A549 (cell line): ENCODE results near the gene CTNND2. TPM values are rescaled to one million over a fixed set of nuclear protein-coding genes. Genes with fewer than 3 reads are reported as not detected.

ENCODE experiments used
- ATAC-seq, 2 experiments: fragments of 200-7000 bp in 1 of 2; fragments of >200 bp in 1 of 2; cut with Nextera tagmentation in 1 of 2; cut with Tn5 transposase in 1 of 2; 3 replicates each; pipeline versions ENCODE4 v1.8.0 to v1.9.1; 2018 to 2020; ENCODE audit warnings: mild to moderate bottlenecking in 1 of 2, moderate library complexity in 1 of 2
- CTCF ChIA-PET: fragments of 300-600 bp; sonication (Branson Sonifier 250); formaldehyde crosslinking; extraction: SDS; loops from one replicate; lab custom pipeline; 2021; ENCODE audit warnings: antibody characterized with exemption, inconsistent platforms; lab: Yijun Ruan, JAX
- POLR2A ChIA-PET: fragments of 350-600 bp; formaldehyde crosslinking; extraction: SDS; loops from one replicate; lab custom pipeline; 2021; ENCODE audit warnings: antibody characterized with exemption, inconsistent platforms; lab: Yijun Ruan, JAX
- DNase-seq, 2 experiments: peaks; one replicate each; pipeline versions ENCODE4 v3.0.0 to v3.0.0-alpha.2; 2011 to 2016; ENCODE audit warnings: low read depth in 1 of 2, low spot score in 1 of 2
- FAIRE-seq: peaks from 2 replicates; lab custom pipeline; 2011; peaks lifted over from hg19 to GRCh38; lab: Jason Lieb, UNC
- H3K27ac ChIP-seq, 2 experiments: fragments of >200 bp; sonication (Bioruptor Twin); formaldehyde crosslinking; 3 replicates each; pipeline ENCODE4 v1.5.1; 2016 to 2017
- H3K4me1 ChIP-seq: fragments of >200 bp; sonication (Bioruptor Twin); formaldehyde crosslinking; 3 replicates; pipeline ENCODE4 v1.6.1; 2016
- H3K4me2 ChIP-seq: fragments of >200 bp; sonication (Bioruptor Twin); formaldehyde crosslinking; 3 replicates; pipeline ENCODE4 v1.6.1; 2016
- H3K4me3 ChIP-seq: fragments of >200 bp; sonication (Bioruptor Twin); formaldehyde crosslinking; 3 replicates; pipeline ENCODE4 v1.5.1; 2016
- H3K9me3 ChIP-seq: fragments of >200 bp; sonication (Bioruptor Twin); formaldehyde crosslinking; 3 replicates; pipeline ENCODE4 v1.6.1; 2016
- BHLHE40 ChIP-seq: IDR thresholded peaks from 2 replicates; pipeline ENCODE4 v1.6.1; 2012; ENCODE audit warnings: low read depth, low read length, inconsistent platforms
- CHD2 ChIP-seq: fragments of 150-350 bp; IDR thresholded peaks from 2 replicates; pipeline ENCODE4 v1.6.1; 2014; ENCODE audit warnings: low read length; ENCODE audit not compliant: partially characterized antibody
- EHF ChIP-seq: fragments of 250-450 bp; sonication (Bioruptor Pico); IDR thresholded peaks from 2 replicates; pipeline ENCODE4 v1.5.0; 2020; ENCODE audit warnings: mild to moderate bottlenecking
- EP300 ChIP-seq, 2 experiments: fragments of >200 bp; sonication (Bioruptor Twin); formaldehyde crosslinking; IDR thresholded peaks; 2 replicates in 1 of 2; 3 replicates in 1 of 2; pipeline ENCODE4 v1.6.1; 2016 to 2017
- ESRRA ChIP-seq: fragments of 150-350 bp; IDR thresholded peaks from 2 replicates; pipeline ENCODE4 v1.6.1; 2014; ENCODE audit warnings: mild to moderate bottlenecking, low read length, borderline replicate concordance
- FOXS1 ChIP-seq: fragments of 250-450 bp; sonication (Bioruptor Pico); IDR thresholded peaks from 2 replicates; pipeline ENCODE4 v1.5.0; 2020; ENCODE audit warnings: mild to moderate bottlenecking, moderate library complexity
- HOXB5 ChIP-seq: fragments of 250-450 bp; sonication (Bioruptor Pico); IDR thresholded peaks from 2 replicates; pipeline ENCODE4 v1.5.0; 2020; ENCODE audit warnings: mild to moderate bottlenecking, moderate library complexity
- KDM1A ChIP-seq: fragments of 200-600 bp; sonication (generic); IDR thresholded peaks from 2 replicates; pipeline ENCODE4 v1.6.1; 2016; ENCODE audit warnings: low read depth, mild to moderate bottlenecking
- KDM5A ChIP-seq: fragments of 200-600 bp; sonication (generic); IDR thresholded peaks from 2 replicates; pipeline ENCODE4 v1.6.1; 2016; ENCODE audit warnings: antibody characterized with exemption, mild to moderate bottlenecking
- MAFK ChIP-seq: fragments of 450-650 bp; IDR thresholded peaks from 2 replicates; pipeline ENCODE4 v1.6.1; 2014; ENCODE audit not compliant: partially characterized antibody
- MYC ChIP-seq: IDR thresholded peaks from 2 replicates; pipeline ENCODE4 v1.6.1; 2012; ENCODE audit warnings: mild to moderate bottlenecking, inconsistent platforms, low read length, improper control_type of control experiment, borderline replicate concordance
- NFE2L2 ChIP-seq: fragments of 150-350 bp; conservative IDR thresholded peaks from 2 replicates; pipeline ENCODE4 v1.6.1; 2014; ENCODE audit warnings: low read length
- RAD21 ChIP-seq, 2 experiments: fragments of >200 bp in 1 of 2; sonication (Bioruptor Twin) in 1 of 2; formaldehyde crosslinking in 1 of 2; IDR thresholded peaks in 1 of 2; conservative IDR thresholded peaks in 1 of 2; 2 replicates in 1 of 2; 3 replicates in 1 of 2; pipeline ENCODE4 v1.6.1; 2012 to 2018; ENCODE audit warnings: inconsistent platforms in 1 of 2
- RCOR1 ChIP-seq: fragments of 150-350 bp; IDR thresholded peaks from 2 replicates; pipeline ENCODE4 v1.6.1; 2014; ENCODE audit warnings: antibody characterized with exemption, low read length, low read depth
- RNF2 ChIP-seq: fragments of 200-600 bp; sonication (generic); IDR thresholded peaks from 2 replicates; pipeline ENCODE4 v1.6.1; 2016; ENCODE audit warnings: low read depth, mild to moderate bottlenecking, antibody characterized with exemption, moderate library complexity, borderline replicate concordance
- ZC3H11A ChIP-seq: fragments of 450-650 bp; IDR thresholded peaks from 2 replicates; pipeline ENCODE4 v1.6.1; 2014; ENCODE audit warnings: antibody characterized with exemption, mild to moderate bottlenecking
- ZSCAN20 ChIP-seq: fragments of 250-450 bp; sonication (Bioruptor Pico); IDR thresholded peaks from 2 replicates; pipeline ENCODE4 v1.8.0; 2022; ENCODE audit warnings: mild to moderate bottlenecking, moderate library complexity
- WGBS: methylation state at CpG from one replicate; pipeline ENCODE4 v1.1.6; 2017; ENCODE audit errors: missing lambda C conversion rate; 5-methylcytosine and 5-hydroxymethylcytosine counted together
- polyA plus RNA-seq, 4 experiments: library from polyadenylated mRNA; depleted of rRNA in 3 of 4; stranded (reverse); fragments of >200 nt; fragmentation: RNase III in 1 of 4; extraction: RNeasy Plus Mini Kit Qiagen cat#74134 plus additional on column Dnase treatment in 1 of 4; gene quantifications; 2 replicates in 3 of 4; 3 replicates in 1 of 4; pipeline ENCODE4 v1.2.3, GENCODE V29; 2011 to 2017
- TF ChIP-seq, protein P1 (sequence below): IDR thresholded peaks from 2 replicates; pipeline ENCODE4 v1.6.1; 2012
- TF ChIP-seq, protein P2 (sequence below): fragments of 200-600 bp; sonication (generic); IDR thresholded peaks from 2 replicates; pipeline ENCODE4 v1.6.1; 2016; ENCODE audit warnings: antibody characterized with exemption, mild to moderate bottlenecking, moderate library complexity
- TF ChIP-seq, protein P3 (sequence below): fragments of 150-350 bp; IDR thresholded peaks from 2 replicates; pipeline ENCODE4 v1.6.1; 2014; ENCODE audit warnings: low read depth, mild to moderate bottlenecking, low read length
- TF ChIP-seq, protein P4 (sequence below): IDR thresholded peaks from 2 replicates; pipeline ENCODE4 v1.6.1; 2012; ENCODE audit warnings: low read depth, borderline replicate concordance

The CTNND2 gene
- polyA plus RNA-seq, 2 of the 4 experiments (the other 2 are of a cell fraction), result not detected

DNA sequence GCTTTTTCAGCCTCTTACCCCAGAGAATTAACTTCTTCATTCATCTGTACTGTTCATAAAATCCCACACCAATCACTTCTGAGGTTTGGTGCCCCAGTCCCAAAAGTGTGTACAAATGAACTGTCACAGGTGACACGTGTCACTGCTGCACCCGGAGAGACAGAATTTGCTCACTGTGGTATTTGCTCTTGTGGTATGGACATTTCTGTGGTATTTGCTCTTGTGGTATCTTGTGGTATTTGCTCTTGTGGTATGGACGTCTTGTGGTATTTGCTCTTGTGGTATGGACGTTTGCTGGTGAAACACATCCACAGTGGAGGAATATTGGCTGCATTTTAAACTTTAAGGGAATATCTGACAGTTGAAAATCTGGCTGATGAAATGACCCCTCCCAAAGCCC, 928.3 kb downstream of the CTNND2 start (continued):
- TF ChIP-seq, protein P1, sequence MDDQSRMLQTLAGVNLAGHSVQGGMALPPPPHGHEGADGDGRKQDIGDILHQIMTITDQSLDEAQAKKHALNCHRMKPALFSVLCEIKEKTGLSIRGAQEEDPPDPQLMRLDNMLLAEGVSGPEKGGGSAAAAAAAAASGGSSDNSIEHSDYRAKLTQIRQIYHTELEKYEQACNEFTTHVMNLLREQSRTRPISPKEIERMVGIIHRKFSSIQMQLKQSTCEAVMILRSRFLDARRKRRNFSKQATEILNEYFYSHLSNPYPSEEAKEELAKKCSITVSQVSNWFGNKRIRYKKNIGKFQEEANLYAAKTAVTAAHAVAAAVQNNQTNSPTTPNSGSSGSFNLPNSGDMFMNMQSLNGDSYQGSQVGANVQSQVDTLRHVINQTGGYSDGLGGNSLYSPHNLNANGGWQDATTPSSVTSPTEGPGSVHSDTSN, result no peak
- TF ChIP-seq EHF (CRISPR knock-in tag), result no peak
- no peak for TF ChIP-seq FOXS1 (CRISPR knock-in tag)
- no peak for TF ChIP-seq ESRRA
- no peak for TF ChIP-seq ZC3H11A
- TF ChIP-seq EP300 (IDR thresholded peaks at IDR 0.05), result no peak
- TF ChIP-seq, protein P2, sequence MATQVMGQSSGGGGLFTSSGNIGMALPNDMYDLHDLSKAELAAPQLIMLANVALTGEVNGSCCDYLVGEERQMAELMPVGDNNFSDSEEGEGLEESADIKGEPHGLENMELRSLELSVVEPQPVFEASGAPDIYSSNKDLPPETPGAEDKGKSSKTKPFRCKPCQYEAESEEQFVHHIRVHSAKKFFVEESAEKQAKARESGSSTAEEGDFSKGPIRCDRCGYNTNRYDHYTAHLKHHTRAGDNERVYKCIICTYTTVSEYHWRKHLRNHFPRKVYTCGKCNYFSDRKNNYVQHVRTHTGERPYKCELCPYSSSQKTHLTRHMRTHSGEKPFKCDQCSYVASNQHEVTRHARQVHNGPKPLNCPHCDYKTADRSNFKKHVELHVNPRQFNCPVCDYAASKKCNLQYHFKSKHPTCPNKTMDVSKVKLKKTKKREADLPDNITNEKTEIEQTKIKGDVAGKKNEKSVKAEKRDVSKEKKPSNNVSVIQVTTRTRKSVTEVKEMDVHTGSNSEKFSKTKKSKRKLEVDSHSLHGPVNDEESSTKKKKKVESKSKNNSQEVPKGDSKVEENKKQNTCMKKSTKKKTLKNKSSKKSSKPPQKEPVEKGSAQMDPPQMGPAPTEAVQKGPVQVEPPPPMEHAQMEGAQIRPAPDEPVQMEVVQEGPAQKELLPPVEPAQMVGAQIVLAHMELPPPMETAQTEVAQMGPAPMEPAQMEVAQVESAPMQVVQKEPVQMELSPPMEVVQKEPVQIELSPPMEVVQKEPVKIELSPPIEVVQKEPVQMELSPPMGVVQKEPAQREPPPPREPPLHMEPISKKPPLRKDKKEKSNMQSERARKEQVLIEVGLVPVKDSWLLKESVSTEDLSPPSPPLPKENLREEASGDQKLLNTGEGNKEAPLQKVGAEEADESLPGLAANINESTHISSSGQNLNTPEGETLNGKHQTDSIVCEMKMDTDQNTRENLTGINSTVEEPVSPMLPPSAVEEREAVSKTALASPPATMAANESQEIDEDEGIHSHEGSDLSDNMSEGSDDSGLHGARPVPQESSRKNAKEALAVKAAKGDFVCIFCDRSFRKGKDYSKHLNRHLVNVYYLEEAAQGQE, result no peak
- no peak for TF ChIP-seq KDM5A
- TF ChIP-seq CHD2, result no peak
- TF ChIP-seq ZSCAN20 (CRISPR knock-in tag), result no peak

DNA sequence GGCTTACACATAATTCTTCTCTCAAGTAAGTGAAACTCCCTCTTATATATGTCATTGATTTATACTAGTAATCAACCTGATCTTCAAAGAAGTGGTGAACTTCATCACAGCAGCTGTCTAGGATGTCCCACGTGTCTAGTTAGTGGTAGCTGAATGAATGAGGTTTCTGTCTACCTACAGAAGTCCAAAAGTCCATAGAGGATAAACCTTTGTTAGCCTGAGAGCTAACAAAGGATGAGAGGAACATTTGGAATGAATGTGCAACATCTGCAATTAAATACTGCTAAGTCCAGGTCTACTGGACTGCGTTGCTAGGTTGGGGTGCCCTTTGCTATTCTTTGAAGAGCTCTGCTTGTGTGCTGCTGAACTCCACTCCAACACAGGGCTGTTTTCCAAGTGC, 929.4 kb downstream of the CTNND2 start:
- DNase-seq, result no peak
- WGBS, result 0% methylated on average over 2 of the region's 2 CpGs
- POLR2A ChIA-PET, result no interaction called here
- H3K4me1 ChIP-seq, result no peaks in the 10 kb centered on the region
- H3K27ac ChIP-seq, result no peak overlapping the region
- no peak overlapping the region for H3K4me2 ChIP-seq
- TF ChIP-seq BHLHE40, result no peak
- TF ChIP-seq, protein P3, sequence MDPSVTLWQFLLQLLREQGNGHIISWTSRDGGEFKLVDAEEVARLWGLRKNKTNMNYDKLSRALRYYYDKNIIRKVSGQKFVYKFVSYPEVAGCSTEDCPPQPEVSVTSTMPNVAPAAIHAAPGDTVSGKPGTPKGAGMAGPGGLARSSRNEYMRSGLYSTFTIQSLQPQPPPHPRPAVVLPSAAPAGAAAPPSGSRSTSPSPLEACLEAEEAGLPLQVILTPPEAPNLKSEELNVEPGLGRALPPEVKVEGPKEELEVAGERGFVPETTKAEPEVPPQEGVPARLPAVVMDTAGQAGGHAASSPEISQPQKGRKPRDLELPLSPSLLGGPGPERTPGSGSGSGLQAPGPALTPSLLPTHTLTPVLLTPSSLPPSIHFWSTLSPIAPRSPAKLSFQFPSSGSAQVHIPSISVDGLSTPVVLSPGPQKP, result no peak
- TF ChIP-seq RAD21 (conservative IDR thresholded peaks at IDR 0.05 in 1 of 2, IDR thresholded peaks at IDR 0.05 in 1 of 2), result no peak
- no peak for TF ChIP-seq RCOR1
- no peak for TF ChIP-seq RNF2
- no peak for TF ChIP-seq HOXB5 (CRISPR knock-in tag)
- no peak for TF ChIP-seq KDM1A
- TF ChIP-seq, protein P4, sequence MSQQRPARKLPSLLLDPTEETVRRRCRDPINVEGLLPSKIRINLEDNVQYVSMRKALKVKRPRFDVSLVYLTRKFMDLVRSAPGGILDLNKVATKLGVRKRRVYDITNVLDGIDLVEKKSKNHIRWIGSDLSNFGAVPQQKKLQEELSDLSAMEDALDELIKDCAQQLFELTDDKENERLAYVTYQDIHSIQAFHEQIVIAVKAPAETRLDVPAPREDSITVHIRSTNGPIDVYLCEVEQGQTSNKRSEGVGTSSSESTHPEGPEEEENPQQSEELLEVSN, result no peak
- TF ChIP-seq MAFK, result no peak
- TF ChIP-seq, all 56 proteins: peak for 0
- H3K4me3 ChIP-seq, result no peak overlapping the region
- ATAC-seq (no peak), FAIRE-seq (no peak)
- H3K9me3 ChIP-seq, result no peaks in the 10 kb centered on the region
- CTCF ChIA-PET, result interaction anchor here (0.6 to 4.5 kb wide), 2 partner anchors 13 to 528 kb away, joined by 3 to 19 read pairs; no protein-coding TSS in a partner anchor

DNA sequence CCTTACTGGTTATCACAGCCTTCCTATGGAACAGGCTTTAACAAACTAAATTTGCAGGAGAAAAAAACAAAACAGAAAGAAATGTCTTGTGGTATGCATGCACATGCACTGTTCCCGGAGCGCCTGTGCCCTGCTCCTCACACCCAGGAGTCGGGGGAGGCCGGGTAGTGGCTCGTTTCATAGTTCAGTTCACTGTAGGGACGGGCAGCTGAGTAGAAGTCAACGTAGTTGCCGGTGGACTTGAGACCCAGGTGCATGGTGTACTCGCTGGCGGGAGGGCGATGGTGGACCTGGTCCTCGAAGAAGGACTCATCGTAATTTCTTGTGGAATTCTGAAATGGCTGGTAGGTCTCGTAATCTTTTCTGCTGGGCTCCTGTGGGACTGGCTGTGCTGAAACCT, 930.9 kb downstream of the CTNND2 start:
- ATAC-seq (no peak), DNase-seq (no peak), FAIRE-seq (no peak)
- POLR2A ChIA-PET, result no interaction called here
- no peak overlapping the region for H3K4me3 ChIP-seq
- H3K4me2 ChIP-seq, result no peak overlapping the region
- TF ChIP-seq NFE2L2 (no peak), RNF2 (no peak), MYC (no peak)
- no peak overlapping the region for H3K27ac ChIP-seq
- no peaks in the 10 kb centered on the region for H3K9me3 ChIP-seq
- no peaks in the 10 kb centered on the region for H3K4me1 ChIP-seq
- WGBS, result 25% methylated on average over 14 of the region's 14 CpGs
- CTCF ChIA-PET, result no interaction called here
